ENCODE measurements around the gene CFAP92. TPM values are rescaled to one million over a fixed set of nuclear protein-coding genes. Genes with fewer than 3 reads are reported as not detected.

CFAP92 gene
- total RNA-seq, 1 donor from 2014 or later = not detected

DNA sequence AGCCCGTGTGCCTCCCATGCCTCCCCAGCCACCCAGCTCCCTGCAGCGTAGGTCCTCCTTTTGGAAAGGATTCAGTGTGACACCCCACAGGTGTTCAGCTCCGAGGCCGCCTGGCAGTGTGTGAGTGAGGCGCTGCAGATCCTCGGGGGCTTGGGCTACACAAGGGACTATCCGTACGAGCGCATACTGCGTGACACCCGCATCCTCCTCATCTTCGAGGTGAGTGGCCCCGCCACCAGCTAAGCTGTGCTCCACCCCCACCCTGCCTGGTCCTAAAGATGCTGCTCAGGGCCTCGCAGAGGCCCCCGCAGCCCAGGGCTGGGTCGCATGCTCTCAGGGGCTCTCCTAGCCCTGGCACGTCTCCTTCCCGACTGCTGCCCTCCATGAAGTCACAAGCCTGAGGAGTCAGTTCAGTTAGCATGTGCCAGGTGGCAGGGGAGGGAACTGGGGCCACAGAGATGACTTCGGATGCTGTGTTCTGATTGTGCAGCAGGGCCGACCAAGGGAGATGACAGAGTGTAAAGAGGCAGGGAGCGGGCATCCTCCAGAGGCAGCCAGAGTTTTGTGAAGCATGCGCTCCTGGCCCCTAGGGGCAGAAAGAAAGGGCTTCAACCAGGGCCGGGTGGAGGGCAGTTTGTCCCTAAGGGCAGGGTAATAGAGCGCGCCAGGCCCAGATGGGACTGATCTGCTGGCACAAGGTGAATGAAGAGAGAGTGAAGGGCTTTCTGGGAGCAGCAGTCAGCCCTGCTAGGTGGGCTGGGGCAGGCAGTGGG, 87.7 kb downstream of the CFAP92 start:
- H3K9me3 Mint-ChIP-seq (ENCODE audit: low read depth) = no peaks in the 10 kb centered on the region
- no peaks in the 10 kb centered on the region for H3K4me1 Mint-ChIP-seq (ENCODE audit: low read depth)
- TF ChIP-seq, protein P1, sequence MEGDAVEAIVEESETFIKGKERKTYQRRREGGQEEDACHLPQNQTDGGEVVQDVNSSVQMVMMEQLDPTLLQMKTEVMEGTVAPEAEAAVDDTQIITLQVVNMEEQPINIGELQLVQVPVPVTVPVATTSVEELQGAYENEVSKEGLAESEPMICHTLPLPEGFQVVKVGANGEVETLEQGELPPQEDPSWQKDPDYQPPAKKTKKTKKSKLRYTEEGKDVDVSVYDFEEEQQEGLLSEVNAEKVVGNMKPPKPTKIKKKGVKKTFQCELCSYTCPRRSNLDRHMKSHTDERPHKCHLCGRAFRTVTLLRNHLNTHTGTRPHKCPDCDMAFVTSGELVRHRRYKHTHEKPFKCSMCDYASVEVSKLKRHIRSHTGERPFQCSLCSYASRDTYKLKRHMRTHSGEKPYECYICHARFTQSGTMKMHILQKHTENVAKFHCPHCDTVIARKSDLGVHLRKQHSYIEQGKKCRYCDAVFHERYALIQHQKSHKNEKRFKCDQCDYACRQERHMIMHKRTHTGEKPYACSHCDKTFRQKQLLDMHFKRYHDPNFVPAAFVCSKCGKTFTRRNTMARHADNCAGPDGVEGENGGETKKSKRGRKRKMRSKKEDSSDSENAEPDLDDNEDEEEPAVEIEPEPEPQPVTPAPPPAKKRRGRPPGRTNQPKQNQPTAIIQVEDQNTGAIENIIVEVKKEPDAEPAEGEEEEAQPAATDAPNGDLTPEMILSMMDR (IDR thresholded peaks at IDR 0.05) = no peak
- H3K4me3 Mint-ChIP-seq (ENCODE audit: unreplicated experiment) = no peak overlapping the region
- no peaks in the 10 kb centered on the region for H3K27me3 Mint-ChIP-seq (ENCODE audit: low read depth)
- peaks cover 30% of the 10 kb centered on the region for H3K36me3 Mint-ChIP-seq (ENCODE audit: low read depth)
- H3K27ac Mint-ChIP-seq (ENCODE audit: unreplicated experiment) = no peak overlapping the region
- DNase-seq (ENCODE audit: low spot score) = no peak

DNA sequence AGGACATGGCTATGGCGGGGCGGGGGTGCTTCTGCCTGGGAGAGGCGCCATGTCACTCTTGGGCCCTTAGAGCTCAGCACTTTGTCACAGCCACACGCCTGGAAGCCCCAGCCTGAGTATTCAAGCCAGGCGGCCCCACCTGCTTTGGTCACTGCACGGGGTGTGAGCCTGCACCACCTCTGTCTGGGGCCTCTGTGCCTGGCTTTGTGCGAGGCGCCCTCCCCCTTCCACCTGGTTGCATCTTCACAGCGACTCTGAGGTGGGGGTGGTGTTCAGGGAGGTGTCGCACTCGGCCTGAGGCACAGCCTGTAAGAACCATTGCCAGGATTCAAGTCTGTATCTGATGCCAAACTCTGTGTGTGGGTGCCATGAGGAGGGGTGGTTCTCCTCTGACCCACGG, 90.4 kb downstream of the CFAP92 start:
- Mint-ChIP-seq H3K4me3 (ENCODE audit: unreplicated experiment) (no peak overlapping the region), H3K27me3 (ENCODE audit: low read depth) (no peaks in the 10 kb centered on the region), H3K4me1 (ENCODE audit: low read depth) (no peaks in the 10 kb centered on the region), H3K36me3 (ENCODE audit: low read depth) (peaks cover 44% of the 10 kb centered on the region), H3K27ac (ENCODE audit: unreplicated experiment) (no peak overlapping the region), H3K9me3 (ENCODE audit: low read depth) (no peaks in the 10 kb centered on the region)
- no peak for DNase-seq (ENCODE audit: low spot score)
- TF ChIP-seq, protein P1 (IDR thresholded peaks at IDR 0.05) = no peak

DNA sequence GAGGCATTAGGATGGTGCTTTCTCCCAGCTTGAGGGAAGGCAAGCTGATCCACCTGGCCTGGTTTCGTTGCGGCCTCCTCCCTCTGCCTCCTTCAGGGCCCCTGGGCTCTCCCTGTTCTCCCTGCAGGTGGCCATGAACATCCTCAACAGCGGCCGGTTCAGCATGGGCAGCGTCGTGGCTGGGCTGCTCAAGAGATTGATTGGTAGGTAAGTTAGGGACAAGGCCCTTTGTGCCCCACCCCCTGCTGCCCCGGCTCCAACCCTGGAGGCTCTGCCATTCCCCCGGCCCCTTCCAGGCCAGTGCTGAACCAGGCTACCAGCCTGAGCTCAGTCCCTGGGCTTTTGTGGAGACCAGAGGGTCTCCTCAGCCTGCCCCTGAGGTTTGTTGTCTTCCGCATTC, 91.5 kb downstream of the CFAP92 start:
- DNase-seq (ENCODE audit: low spot score) = no peak
- no peaks in the 10 kb centered on the region for H3K4me1 Mint-ChIP-seq (ENCODE audit: low read depth)
- no peak overlapping the region for H3K4me3 Mint-ChIP-seq (ENCODE audit: unreplicated experiment)
- H3K27me3 Mint-ChIP-seq (ENCODE audit: low read depth) = no peaks in the 10 kb centered on the region
- no peak overlapping the region for H3K27ac Mint-ChIP-seq (ENCODE audit: unreplicated experiment)
- TF ChIP-seq, protein P1 (IDR thresholded peaks at IDR 0.05) = no peak
- no peaks in the 10 kb centered on the region for H3K9me3 Mint-ChIP-seq (ENCODE audit: low read depth)
- H3K36me3 Mint-ChIP-seq (ENCODE audit: low read depth) = peaks cover 48% of the 10 kb centered on the region

DNA sequence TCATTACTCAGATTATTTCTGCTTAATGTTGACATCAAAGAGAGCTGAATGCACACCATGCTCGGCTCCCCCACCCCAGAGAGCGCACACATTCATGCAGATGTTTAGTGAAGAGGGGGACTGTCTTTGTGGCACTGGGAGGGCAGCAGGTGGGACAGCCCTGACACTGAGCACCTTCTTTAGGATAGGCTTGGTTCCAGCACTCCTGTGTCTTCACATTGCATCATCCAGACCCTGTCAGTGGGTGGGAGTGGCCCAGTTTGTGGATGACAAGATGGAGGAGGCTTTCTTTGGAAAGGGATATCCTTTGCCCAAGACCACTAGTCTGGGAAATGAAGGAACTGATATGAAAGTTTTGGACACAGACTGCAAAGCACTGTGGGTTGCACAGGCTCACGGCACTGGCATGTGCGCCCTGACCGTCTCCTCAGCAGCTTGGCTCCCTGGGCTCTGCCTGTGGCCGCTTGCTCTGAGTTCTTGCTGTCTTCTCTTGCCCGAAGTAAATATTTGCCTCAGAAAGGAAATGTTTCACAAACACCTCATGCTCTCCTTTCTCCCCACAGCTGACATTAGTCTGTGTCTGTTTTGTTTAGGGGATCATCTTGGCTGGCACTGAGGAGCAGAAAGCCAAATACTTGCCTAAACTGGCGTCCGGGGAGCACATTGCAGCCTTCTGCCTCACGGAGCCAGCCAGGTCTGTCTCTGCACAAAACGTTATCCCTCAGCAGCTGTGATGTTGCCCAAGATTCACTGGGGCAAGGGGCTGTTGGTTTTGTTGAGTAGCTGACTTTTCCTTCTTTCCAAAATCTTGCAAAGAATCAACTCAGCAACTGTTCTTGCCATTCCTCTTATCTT, 97.8 kb downstream of the CFAP92 start:
- Mint-ChIP-seq H3K27me3 (ENCODE audit: low read depth) (no peaks in the 10 kb centered on the region), H3K4me3 (ENCODE audit: unreplicated experiment) (no peak overlapping the region), H3K4me1 (ENCODE audit: low read depth) (no peaks in the 10 kb centered on the region), H3K27ac (ENCODE audit: unreplicated experiment) (peak overlapping the region; percentile 57), H3K36me3 (ENCODE audit: low read depth) (peaks cover 44% of the 10 kb centered on the region), H3K9me3 (ENCODE audit: low read depth) (no peaks in the 10 kb centered on the region)
- TF ChIP-seq, protein P1 (IDR thresholded peaks at IDR 0.05) = no peak
- no peak for DNase-seq (ENCODE audit: low spot score)

DNA sequence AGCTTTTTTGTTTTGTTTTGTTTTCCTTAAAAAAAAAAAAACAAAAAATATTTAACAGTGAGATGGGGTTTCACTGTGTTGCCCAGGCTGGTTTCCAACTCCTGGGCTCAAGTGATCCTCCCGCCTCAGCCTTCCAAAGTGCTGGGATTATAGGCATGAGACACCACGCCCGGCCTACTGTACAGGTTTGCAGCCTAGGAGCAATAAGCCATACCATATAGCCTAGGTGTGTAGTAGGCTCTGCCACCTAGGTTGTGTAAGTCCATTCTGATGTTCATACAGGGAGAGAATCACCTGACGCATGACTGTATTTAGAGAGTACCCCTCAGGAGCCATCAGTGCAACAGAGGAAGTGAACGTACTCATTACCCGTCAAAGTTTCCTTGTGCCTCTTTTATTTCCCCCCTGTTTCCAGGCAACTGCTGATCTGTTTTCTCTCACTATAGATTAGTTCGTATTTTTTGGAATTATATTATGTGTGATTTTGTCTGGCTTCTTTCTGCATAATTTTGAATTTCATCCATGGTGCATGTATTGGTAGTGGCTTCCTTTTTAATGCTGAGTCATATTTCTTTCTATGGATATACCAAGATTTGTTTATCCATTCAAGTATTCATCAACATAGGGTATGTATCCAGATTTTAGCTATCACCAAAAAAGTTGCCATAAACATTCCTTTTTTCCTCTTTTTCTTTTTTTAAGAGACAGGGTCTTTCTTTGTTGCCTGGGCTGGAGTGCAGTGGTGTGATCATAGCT, 104.6 kb downstream of the CFAP92 start:
- TF ChIP-seq, protein P1 (IDR thresholded peaks at IDR 0.05) = no peak
- Mint-ChIP-seq H3K4me3 (ENCODE audit: unreplicated experiment) (no peak overlapping the region), H3K27ac (ENCODE audit: unreplicated experiment) (no peak overlapping the region), H3K9me3 (ENCODE audit: low read depth) (no peaks in the 10 kb centered on the region), H3K4me1 (ENCODE audit: low read depth) (no peaks in the 10 kb centered on the region), H3K36me3 (ENCODE audit: low read depth) (peaks cover 5% of the 10 kb centered on the region), H3K27me3 (ENCODE audit: low read depth) (no peaks in the 10 kb centered on the region)
- no peak for DNase-seq (ENCODE audit: low spot score)

Data from chondrocyte (in vitro differentiated cells).